ENCODE measurements around the gene OMD. TPM values are rescaled to one million over a fixed set of nuclear protein-coding genes. Genes with fewer than 3 reads are reported as not detected.

The OMD gene
- total RNA-seq, 1 donor from 2014 or later, result not detected

DNA sequence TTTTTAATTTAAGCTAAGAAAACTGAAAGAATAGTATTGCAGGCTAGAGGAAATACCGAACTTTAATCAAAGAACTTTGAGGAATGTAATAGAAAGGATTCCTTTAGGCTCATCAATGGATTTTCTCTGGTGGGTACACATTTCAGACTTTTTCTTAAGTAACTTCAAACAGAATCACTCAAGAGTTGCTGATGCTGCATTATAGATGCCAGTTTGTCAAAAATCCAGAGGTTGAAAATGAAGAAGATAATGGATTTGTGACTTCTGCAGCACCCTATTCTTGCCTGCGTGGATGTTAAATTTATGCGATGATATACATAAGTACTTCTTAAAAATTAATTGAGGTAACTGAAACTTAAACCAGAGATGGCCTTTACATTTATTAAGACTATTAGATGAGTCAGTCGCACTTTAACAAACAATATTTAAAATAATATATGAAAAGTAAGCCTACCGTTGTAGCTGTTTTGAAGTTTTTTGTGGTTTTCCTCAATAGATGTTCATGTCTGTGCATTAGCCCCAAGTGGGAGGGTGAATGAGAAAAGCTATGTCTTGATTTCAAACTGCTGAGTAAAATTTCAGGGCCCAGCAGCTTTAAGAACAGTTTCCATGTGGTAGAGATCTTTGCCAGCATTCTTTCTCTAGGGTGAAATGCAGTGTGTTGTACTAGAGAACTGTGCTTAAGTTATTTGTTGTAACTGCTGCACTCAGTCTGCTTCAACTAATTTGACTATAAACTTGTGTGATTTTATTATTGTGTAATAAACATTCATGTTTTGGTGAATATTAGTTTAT, 20.0 kb downstream of the OMD start, which contains the start of gene OGN:
Gene OGN, minus strand, starts transcription at position 537 of the 795 bp plus-strand sequence. CDS start 1,171 bp downstream, outside the sequence.
- H3K4me3 Mint-ChIP-seq, result no peak within 1 kb of the TSS
- peaks cover 27% of the 10 kb centered on the region for H3K4me1 Mint-ChIP-seq
- no peaks in the 10 kb centered on the region for H3K9me3 Mint-ChIP-seq
- no peaks in the 10 kb centered on the region for H3K27me3 Mint-ChIP-seq (ENCODE audit: low read depth)
- H3K27ac Mint-ChIP-seq, result peak within 1 kb of the TSS; percentile 66
- DNase-seq (ENCODE audit: low spot score in 2 of 2, unreplicated experiment in 2 of 2), result no peak
- TF ChIP-seq CTCF (IDR thresholded peaks at IDR 0.05; ENCODE audit: unreplicated experiment), result no peak
- no peaks in the 10 kb centered on the region for H3K36me3 Mint-ChIP-seq

GRCh38 chr9:92402826-92403745, 21.2 kb downstream of the OMD start:
- TF ChIP-seq CTCF (IDR thresholded peaks at IDR 0.05; ENCODE audit: unreplicated experiment), result no peak
- peaks cover 5% of the 10 kb centered on the region for H3K9me3 Mint-ChIP-seq
- no peaks in the 10 kb centered on the region for H3K36me3 Mint-ChIP-seq
- H3K4me3 Mint-ChIP-seq, result no peak overlapping the region
- peaks cover 27% of the 10 kb centered on the region for H3K4me1 Mint-ChIP-seq
- no peak overlapping the region for H3K27ac Mint-ChIP-seq
- H3K27me3 Mint-ChIP-seq (ENCODE audit: low read depth), result no peaks in the 10 kb centered on the region
- no peak for DNase-seq (ENCODE audit: low spot score in 2 of 2, unreplicated experiment in 2 of 2)

DNA sequence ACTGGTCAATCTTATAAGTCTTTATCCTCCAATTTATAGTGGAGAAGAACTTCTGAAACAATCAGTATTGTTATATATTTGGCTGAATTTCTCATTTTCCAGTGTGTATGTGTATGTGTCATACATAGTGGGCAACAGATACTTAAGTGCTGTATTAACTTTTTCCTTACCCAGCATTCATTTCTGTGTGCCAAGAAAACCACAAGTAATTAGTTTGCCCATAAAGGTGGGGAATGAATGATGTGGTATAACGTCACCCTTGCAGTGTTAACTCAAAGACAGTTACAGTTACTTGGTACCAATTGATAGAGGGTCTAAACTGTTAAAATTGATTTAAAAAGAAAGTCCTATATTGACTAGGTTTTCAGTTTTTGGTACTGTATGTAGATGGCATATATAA, 21.9 kb downstream of the OMD start:
- peaks cover 11% of the 10 kb centered on the region for H3K9me3 Mint-ChIP-seq
- TF ChIP-seq CTCF (IDR thresholded peaks at IDR 0.05; ENCODE audit: unreplicated experiment), result no peak
- H3K4me1 Mint-ChIP-seq, result peaks cover 27% of the 10 kb centered on the region
- H3K36me3 Mint-ChIP-seq, result no peaks in the 10 kb centered on the region
- no peak overlapping the region for H3K4me3 Mint-ChIP-seq
- H3K27me3 Mint-ChIP-seq (ENCODE audit: low read depth), result no peaks in the 10 kb centered on the region
- no peak for DNase-seq (ENCODE audit: low spot score in 2 of 2, unreplicated experiment in 2 of 2)
- no peak overlapping the region for H3K27ac Mint-ChIP-seq

GRCh38 chr9:92397853-92398252, 26.4 kb downstream of the OMD start:
- Mint-ChIP-seq H3K36me3 (no peaks in the 10 kb centered on the region), H3K27me3 (ENCODE audit: low read depth) (no peaks in the 10 kb centered on the region)
- no peak for TF ChIP-seq CTCF (IDR thresholded peaks at IDR 0.05; ENCODE audit: unreplicated experiment)

GRCh38 chr9:92395617-92396016, 28.7 kb downstream of the OMD start:
- no peak for TF ChIP-seq CTCF (IDR thresholded peaks at IDR 0.05; ENCODE audit: unreplicated experiment)
- H3K27ac Mint-ChIP-seq, result no peak overlapping the region
- H3K36me3 Mint-ChIP-seq, result no peaks in the 10 kb centered on the region
- no peaks in the 10 kb centered on the region for H3K4me1 Mint-ChIP-seq
- no peaks in the 10 kb centered on the region for H3K27me3 Mint-ChIP-seq (ENCODE audit: low read depth)
- H3K4me3 Mint-ChIP-seq, result no peak overlapping the region
- peaks cover 17% of the 10 kb centered on the region for H3K9me3 Mint-ChIP-seq
- DNase-seq (ENCODE audit: low spot score in 2 of 2, unreplicated experiment in 2 of 2), result no peak

More at GRCh38 chr9:92397853-92398252, 26.4 kb downstream of the OMD start:
- Mint-ChIP-seq H3K27ac (no peak overlapping the region), H3K9me3 (peaks cover 17% of the 10 kb centered on the region), H3K4me3 (no peak overlapping the region), H3K4me1 (peaks cover under 1% of the 10 kb centered on the region)
- DNase-seq (ENCODE audit: low spot score in 2 of 2, unreplicated experiment in 2 of 2), result no peak

All from mesothelial cell of epicardium (in vitro differentiated cells).